ENCODE results near the gene REEP5. TPM values are rescaled to one million over a fixed set of nuclear protein-coding genes. Genes with fewer than 3 reads are reported as not detected.

The REEP5 gene
- total and polyA plus RNA-seq, 2 of the 8 experiments (the other 6 are each of a cell fraction or from before 2014, with no cell fraction given) = 58.3 to 94.3 TPM

GRCh38 chr5:112833971-112834370 is 88.1 kb downstream of the REEP5 start:
- no peak for DNase-seq (ENCODE audit: low read depth in 1 of 2, low spot score in 2 of 2)
- no peak overlapping the region for H2BK5ac ChIP-seq (ENCODE audit: low read depth, low read length)
- no peaks in the 10 kb centered on the region for H3K4me1 ChIP-seq (replicated peaks in 1 of 4; ENCODE audit: control insufficient read depth in 3 of 4, insufficient read depth in 4 of 4, low read length in 3 of 4)
- no peak overlapping the region for H2BK15ac ChIP-seq (ENCODE audit: low read length)
- no peak overlapping the region for H3K9ac ChIP-seq (replicated peaks in 1 of 4; ENCODE audit: extremely low read depth in 1 of 4, low read depth in 3 of 4, low read length in 3 of 4)
- no peaks in the 10 kb centered on the region for H3K79me1 ChIP-seq (ENCODE audit: low read depth, low read length)
- no peak overlapping the region for H2BK12ac ChIP-seq (ENCODE audit: low read depth, low read length)
- H4K5ac ChIP-seq (ENCODE audit: insufficient read length, low read depth, low read length) = no peak overlapping the region
- no peak overlapping the region for H3K23ac ChIP-seq (ENCODE audit: insufficient read length)
- H2AFZ ChIP-seq (ENCODE audit: low read length) = no peak overlapping the region
- H3K4me3 ChIP-seq (ENCODE audit: extremely low read depth in 1 of 4, insufficient read depth in 2 of 4, low read depth in 3 of 4, low read length in 4 of 4) = no peak overlapping the region
- H3K56ac ChIP-seq (replicated peaks; ENCODE audit: insufficient read length, low read depth, low read length) = no peak overlapping the region
- ChIA-PET CTCF (ENCODE audit: partially characterized antibody) (interaction anchor here (0.6 kb wide), 1 partner anchor 28 kb away, joined by 3 read pairs; no protein-coding TSS in a partner anchor), POLR2A (ENCODE audit: partially characterized antibody) (no interaction called here)
- no peak overlapping the region for H3K14ac ChIP-seq (ENCODE audit: insufficient read length)
- H3K4ac ChIP-seq (replicated peaks; ENCODE audit: insufficient read length, low read depth, low read length) = no peak overlapping the region
- H3K36me3 ChIP-seq (ENCODE audit: control insufficient read depth in 2 of 4, insufficient read depth in 4 of 4, low read length in 3 of 4) = peaks cover 2 to 25% (median 13%) of the 10 kb centered on the region in 4 experiments; a peak in 7 of 8 replicates
- H4K20me1 ChIP-seq (replicated peaks in 1 of 2; ENCODE audit: control insufficient read depth in 1 of 2, insufficient read depth in 2 of 2, low read length in 2 of 2) = no peaks in the 10 kb centered on the region
- no peak for FAIRE-seq
- H3K27me3 ChIP-seq (replicated peaks in 1 of 4; ENCODE audit: control insufficient read depth in 3 of 4, extremely low read depth in 1 of 4, insufficient read depth in 3 of 4, low read length in 3 of 4) = no peaks in the 10 kb centered on the region
- H4K91ac ChIP-seq (replicated peaks; ENCODE audit: insufficient read length, low read length) = no peak overlapping the region
- H3K23me2 ChIP-seq (ENCODE audit: low read depth, low read length) = no peaks in the 10 kb centered on the region
- no peak overlapping the region for H2BK20ac ChIP-seq (ENCODE audit: low read length)
- H3K79me2 ChIP-seq (ENCODE audit: control insufficient read depth in 1 of 2, insufficient read depth in 2 of 2, low read length in 2 of 2) = no peaks in the 10 kb centered on the region
- H3K9me3 ChIP-seq (ENCODE audit: insufficient read depth in 2 of 2, low read depth in 1 of 2, low read length in 1 of 2) = no peaks in the 10 kb centered on the region
- H2BK120ac ChIP-seq (replicated peaks; ENCODE audit: low read depth, low read length) = no peak overlapping the region
- H3K4me2 ChIP-seq (ENCODE audit: insufficient read depth in 1 of 2, low read depth in 2 of 2, low read length in 2 of 2) = no peak overlapping the region
- H3K27ac ChIP-seq (ENCODE audit: low read depth, low read length) = no peak overlapping the region
- TF ChIP-seq TEAD4 (IDR thresholded peaks at IDR 0.05; ENCODE audit: low read depth, low read length) = no peak
- no peak for TF ChIP-seq POLR2AphosphoS5 (IDR thresholded peaks at IDR 0.05; ENCODE audit: low read depth, low read length)
- TF ChIP-seq POLR2A (IDR thresholded peaks at IDR 0.05; ENCODE audit: control extremely low read depth in 1 of 2, low read depth in 2 of 2, low read length in 2 of 2) = no peak
- no peak for TF ChIP-seq TCF12 (IDR thresholded peaks at IDR 0.05; ENCODE audit: low read depth, low read length)
- no peak for TF ChIP-seq CREB1 (IDR thresholded peaks at IDR 0.05)
- no peak for TF ChIP-seq SP2 (IDR thresholded peaks at IDR 0.05; ENCODE audit: low read length)
- H2AK5ac ChIP-seq (ENCODE audit: low read depth, low read length) = no peak overlapping the region
- 93% methylated on average over 11 of the region's 13 CpGs; no CpG with 5 or more reads in 1 of the 2 experiments for WGBS, 2 experiments (ENCODE audit: extremely low coverage in 1 of 2, insufficient coverage in 1 of 2, insufficient read length in 1 of 2, insufficient replicate concordance in 2 of 2, low coverage in 1 of 2, low lambda C conversion rate in 2 of 2, missing lambda C conversion rate in 1 of 2)
- no peak overlapping the region for H4K8ac ChIP-seq (ENCODE audit: extremely low read depth, insufficient read depth, low read length)
- H3K18ac ChIP-seq (ENCODE audit: extremely low read depth, low read length) = no peak overlapping the region
